Panc1 (cell line): ENCODE results near the gene DLGAP1. TPM values are rescaled to one million over a fixed set of nuclear protein-coding genes. Genes with fewer than 3 reads are reported as not detected.

Experiments used
- ATAC-seq: fragments of 200-7000 bp; cut with Tn5 transposase; 2 replicates; pipeline ENCODE4 v1.9.1; 2020; ENCODE audit warnings: mild to moderate bottlenecking, moderate library complexity
- BruUV-seq: library from RNA; stranded (reverse); fragments of 400-500 nt; replicated peaks from 2 replicates; lab custom pipeline; 2021; lab: Mats Ljungman, UMichigan
- CTCF ChIA-PET: fragments of 300-600 bp; sonication (Branson Sonifier 250); formaldehyde crosslinking; loops from one replicate; lab custom pipeline; 2022; ENCODE audit warnings: antibody characterized with exemption; lab: Charles Lee
- POLR2A ChIA-PET: fragments of 300-600 bp; sonication (Branson Sonifier 250); formaldehyde crosslinking; loops from one replicate; lab custom pipeline; 2022; ENCODE audit warnings: antibody characterized with exemption; lab: Charles Lee
- DNase-seq: peaks from one replicate; pipeline ENCODE4 v3.0.0-alpha.2; 2010; ENCODE audit warnings: low read depth, low spot score
- H3K27ac ChIP-seq: 2 replicates; pipeline ENCODE4 v1.5.1; 2011; ENCODE audit warnings: mild to moderate bottlenecking, low read length, inconsistent platforms
- H3K27me3 ChIP-seq: fragments of 200-500 bp; sonication (Bioruptor generic); 2 replicates; pipeline ENCODE4 v1.6.0; 2014; ENCODE audit warnings: low read length, inconsistent platforms; ENCODE audit not compliant: control insufficient read depth, insufficient read depth
- H3K36me3 ChIP-seq: fragments of 200-500 bp; sonication (Bioruptor generic); 2 replicates; pipeline ENCODE4 v1.5.1; 2014; ENCODE audit warnings: inconsistent platforms, mild to moderate bottlenecking, low read length, moderate library complexity; ENCODE audit not compliant: control insufficient read depth, insufficient read depth
- H3K4me1 ChIP-seq: 2 replicates; pipeline ENCODE4 v1.5.1; 2011; ENCODE audit warnings: inconsistent platforms, mild to moderate bottlenecking, low read length, moderate library complexity; ENCODE audit not compliant: control insufficient read depth, insufficient read depth
- H3K4me3 ChIP-seq, 2 experiments: 2 replicates each; pipeline ENCODE4 v1.5.1; 2011 to 2012; ENCODE audit warnings: low read depth in 2 of 2, low read length in 2 of 2, mild to moderate bottlenecking in 2 of 2, inconsistent platforms in 1 of 2, moderate library complexity in 1 of 2
- H3K9me3 ChIP-seq: fragments of 200-500 bp; sonication (Bioruptor generic); 2 replicates; pipeline ENCODE4 v1.5.1; 2014; ENCODE audit warnings: low read depth, mild to moderate bottlenecking, inconsistent platforms, low read length, moderate library complexity; ENCODE audit not compliant: control insufficient read depth, insufficient read depth
- CTCF ChIP-seq: fragments of 450-650 bp; IDR thresholded peaks from 2 replicates; pipeline ENCODE4 v1.5.1; 2017; ENCODE audit warnings: mild to moderate bottlenecking
- POLR2AphosphoS5 ChIP-seq: IDR thresholded peaks from 2 replicates; pipeline ENCODE4 v1.6.1; 2012; ENCODE audit warnings: mild to moderate bottlenecking, low read depth, low read length, moderate library complexity
- REST ChIP-seq, 2 experiments: IDR thresholded peaks; 2 replicates each; pipeline ENCODE4 v1.6.1; 2011 to 2012; ENCODE audit warnings: low read depth in 2 of 2, control low read depth in 1 of 2, low read length in 1 of 2, mild to moderate bottlenecking in 1 of 2, moderate library complexity in 1 of 2; ENCODE audit not compliant: insufficient read depth in 1 of 2
- SIN3A ChIP-seq: IDR thresholded peaks from 2 replicates; pipeline ENCODE4 v1.6.1; 2012; ENCODE audit warnings: low read depth, mild to moderate bottlenecking, low read length, moderate library complexity, borderline replicate concordance; ENCODE audit not compliant: insufficient read depth
- TCF7L2 ChIP-seq: IDR thresholded peaks from 2 replicates; pipeline ENCODE4 v1.6.1; 2011; ENCODE audit warnings: mild to moderate bottlenecking, low read depth, low read length, inconsistent platforms
- in situ Hi-C: cut with HindIII; loops from 2 replicates; pipeline ENCODE4 v1.10.0; 2016; ENCODE audit warnings: low sequenced_read_pairs, low pct_unique_long_range_greater_than_20kb
- intact Hi-C: fragments of 100-400 bp; cut with micrococcal nuclease; formaldehyde crosslinking; loops from one replicate; pipeline ENCODE4 v1.10.0; 2022; ENCODE audit not compliant: unreplicated experiment
- total RNA-seq: library from RNA; stranded (reverse); gene quantifications from one replicate; pipeline ENCODE4 v1.2.1, GENCODE V29; 2021; ENCODE audit not compliant: unreplicated experiment

DLGAP1 gene
- total RNA-seq, 1 experiment from 2014 or later, result 1.8 TPM

- in situ Hi-C loops (no loop called here), intact Hi-C loops (no loop called here)
- no peak overlapping the region for H3K4me3 ChIP-seq
- no peak for DNase-seq
- CTCF ChIA-PET, result no interaction called here
- no peaks in the 10 kb centered on the region for H3K36me3 ChIP-seq
- H3K9me3 ChIP-seq, result no peaks in the 10 kb centered on the region
- no peaks in the 10 kb centered on the region for H3K4me1 ChIP-seq
- no peak overlapping the region for H3K27ac ChIP-seq
- TF ChIP-seq SIN3A, result no peak
- no peak for TF ChIP-seq CTCF
- BruUV-seq, result no TSS peak
- ATAC-seq, result no peak
- no peaks in the 10 kb centered on the region for H3K27me3 ChIP-seq
- POLR2A ChIA-PET, result no interaction called here
Observed at GRCh38 chr18:4444306-4444705, 10.8 kb downstream of the DLGAP1 start.

GRCh38 chr18:4441098-4441497 lies 14.0 kb downstream of the DLGAP1 start:
- Histone ChIP-seq H3K4me3 (no peak overlapping the region), H3K4me1 (no peaks in the 10 kb centered on the region), H3K9me3 (no peaks in the 10 kb centered on the region), H3K27ac (no peak overlapping the region), H3K36me3 (no peaks in the 10 kb centered on the region), H3K27me3 (no peaks in the 10 kb centered on the region)
- BruUV-seq, result no TSS peak
- TF ChIP-seq REST (IDR thresholded peaks at IDR 0.05; ENCODE audit: insufficient read depth in 1 of 2, low read depth in 2 of 2, low read length in 1 of 2) (no peak), CTCF (no peak), SIN3A (no peak), TCF7L2 (no peak), POLR2AphosphoS5 (no peak)
- in situ Hi-C loops, result no loop called here
- intact Hi-C loops, result no loop called here
- DNase-seq, result no peak
- CTCF ChIA-PET, result no interaction called here
- POLR2A ChIA-PET, result no interaction called here
- no peak for ATAC-seq

GRCh38 chr18:4438938-4439337 lies 16.2 kb downstream of the DLGAP1 start:
- H3K36me3 ChIP-seq, result no peaks in the 10 kb centered on the region
- no TSS peak for BruUV-seq
- TF ChIP-seq SIN3A (no peak), REST (IDR thresholded peaks at IDR 0.05; ENCODE audit: insufficient read depth in 1 of 2, low read depth in 2 of 2, low read length in 1 of 2) (no peak), POLR2AphosphoS5 (no peak), CTCF (no peak), TCF7L2 (no peak)
- ATAC-seq (no peak), DNase-seq (no peak)
- no peak overlapping the region for H3K27ac ChIP-seq
- in situ Hi-C loops, result no loop called here
- ChIA-PET POLR2A (no interaction called here), CTCF (no interaction called here)
- intact Hi-C loops, result no loop called here
- H3K4me1 ChIP-seq, result no peaks in the 10 kb centered on the region
- no peak overlapping the region for H3K4me3 ChIP-seq
- no peaks in the 10 kb centered on the region for H3K9me3 ChIP-seq
- no peaks in the 10 kb centered on the region for H3K27me3 ChIP-seq
